GM06990 (cell line): ENCODE data around the gene MSH5.

ENCODE experiments used
- DNase-seq: peaks from one replicate; pipeline ENCODE4 v3.0.0-alpha.2; 2011; ENCODE audit not compliant: insufficient read length; ENCODE audit errors: extremely low read depth
- H3K27me3 ChIP-seq: replicated peaks from 2 replicates; pipeline ENCODE4 v1.6.0; 2011; ENCODE audit warnings: low read length; ENCODE audit not compliant: control insufficient read depth, insufficient read depth
- H3K36me3 ChIP-seq: 2 replicates; pipeline ENCODE4 v1.5.1; 2011; ENCODE audit warnings: low read length; ENCODE audit not compliant: control insufficient read depth, insufficient read depth
- H3K4me3 ChIP-seq: replicated peaks from 2 replicates; pipeline ENCODE4 v1.5.1; 2011; ENCODE audit warnings: low read depth, mild to moderate bottlenecking, control low read depth, low read length
- TF ChIP-seq, protein P1 (sequence below): IDR thresholded peaks from 2 replicates; pipeline ENCODE4 v1.5.1; 2011; ENCODE audit warnings: low read length, control low read depth, mild to moderate bottlenecking, inconsistent platforms; ENCODE audit not compliant: insufficient read depth, poor library complexity, severe bottlenecking

MSH5 gene

DNA sequence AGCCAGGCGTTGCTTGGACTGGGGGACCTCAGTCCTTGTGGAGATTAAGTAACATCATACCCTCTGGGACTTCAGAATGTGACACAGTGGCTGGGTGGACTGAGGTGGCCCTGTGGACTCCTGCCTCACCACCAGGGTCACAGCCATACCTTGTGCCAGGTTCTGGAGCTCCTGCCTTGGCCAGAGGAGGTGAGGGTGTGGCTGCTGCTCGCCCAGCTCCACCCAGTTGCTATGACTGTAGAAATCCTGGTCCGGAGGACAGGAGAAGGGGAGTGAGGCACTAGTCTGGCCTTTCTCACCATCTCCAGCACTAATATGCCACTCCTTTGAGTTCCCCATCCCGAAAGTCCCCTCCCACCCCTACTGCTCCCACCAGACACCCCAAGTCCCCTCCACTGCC is 35.4 kb downstream of the MSH5 start:
- DNase-seq: no peak
- no peaks in the 10 kb centered on the region for H3K27me3 ChIP-seq
- peaks cover 15% of the 10 kb centered on the region for H3K36me3 ChIP-seq
- TF ChIP-seq, protein P1, sequence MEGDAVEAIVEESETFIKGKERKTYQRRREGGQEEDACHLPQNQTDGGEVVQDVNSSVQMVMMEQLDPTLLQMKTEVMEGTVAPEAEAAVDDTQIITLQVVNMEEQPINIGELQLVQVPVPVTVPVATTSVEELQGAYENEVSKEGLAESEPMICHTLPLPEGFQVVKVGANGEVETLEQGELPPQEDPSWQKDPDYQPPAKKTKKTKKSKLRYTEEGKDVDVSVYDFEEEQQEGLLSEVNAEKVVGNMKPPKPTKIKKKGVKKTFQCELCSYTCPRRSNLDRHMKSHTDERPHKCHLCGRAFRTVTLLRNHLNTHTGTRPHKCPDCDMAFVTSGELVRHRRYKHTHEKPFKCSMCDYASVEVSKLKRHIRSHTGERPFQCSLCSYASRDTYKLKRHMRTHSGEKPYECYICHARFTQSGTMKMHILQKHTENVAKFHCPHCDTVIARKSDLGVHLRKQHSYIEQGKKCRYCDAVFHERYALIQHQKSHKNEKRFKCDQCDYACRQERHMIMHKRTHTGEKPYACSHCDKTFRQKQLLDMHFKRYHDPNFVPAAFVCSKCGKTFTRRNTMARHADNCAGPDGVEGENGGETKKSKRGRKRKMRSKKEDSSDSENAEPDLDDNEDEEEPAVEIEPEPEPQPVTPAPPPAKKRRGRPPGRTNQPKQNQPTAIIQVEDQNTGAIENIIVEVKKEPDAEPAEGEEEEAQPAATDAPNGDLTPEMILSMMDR: no peak
- no peak overlapping the region for H3K4me3 ChIP-seq

- DNase-seq: no peak
- TF ChIP-seq, protein P1: no peak
- H3K27me3 ChIP-seq: no peaks in the 10 kb centered on the region
- H3K36me3 ChIP-seq: peaks cover 22% of the 10 kb centered on the region
- H3K4me3 ChIP-seq: no peak overlapping the region
Observed at GRCh38 chr6:31775633-31776484, 36.1 kb downstream of the MSH5 start.

DNA sequence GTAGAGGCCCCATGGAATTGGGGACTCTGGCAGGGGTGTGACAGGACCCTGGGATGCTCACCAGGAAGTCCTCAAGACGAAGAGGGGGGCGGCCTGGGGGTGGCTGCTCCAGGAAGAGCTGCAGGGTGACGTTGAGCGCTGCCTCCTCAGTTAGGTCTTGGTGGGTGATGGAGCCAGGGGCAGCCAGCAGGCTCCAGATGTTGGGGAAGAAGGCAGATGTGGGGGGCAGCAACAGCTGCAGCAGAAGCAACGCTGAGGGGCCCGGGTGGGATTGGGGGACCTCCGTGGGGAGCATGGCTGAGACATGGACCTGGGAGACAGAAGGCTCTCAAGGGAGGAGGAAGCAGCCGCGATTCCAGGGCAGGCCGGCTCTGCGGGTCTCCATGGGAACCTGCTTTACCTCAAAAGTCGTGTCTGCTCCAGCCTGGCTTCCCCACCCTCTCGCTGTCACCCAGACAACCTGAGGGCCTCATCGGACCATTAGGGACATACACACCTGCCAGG is 36.7 kb downstream of the MSH5 start:
- TF ChIP-seq, protein P1: no peak
- Histone ChIP-seq H3K27me3 (no peaks in the 10 kb centered on the region), H3K36me3 (peaks cover 25% of the 10 kb centered on the region), H3K4me3 (no peak overlapping the region)
- no peak for DNase-seq

GRCh38 chr6:31776989-31777666 is 37.3 kb downstream of the MSH5 start, which contains the start of gene VWA7:
Gene VWA7 (minus strand): TSS chr6:31777328. CDS start chr6:31776779, 549 bp downstream.
- TF ChIP-seq, protein P1: no peak
- Histone ChIP-seq H3K27me3 (no peaks in the 10 kb centered on the region), H3K36me3 (peaks cover 31% of the 10 kb centered on the region), H3K4me3 (no peak within 1 kb of the TSS)
- DNase-seq: peak; percentile 86

- no peak overlapping the region for H3K4me3 ChIP-seq
- TF ChIP-seq, protein P1: no peak
- no peak for DNase-seq
- H3K36me3 ChIP-seq: peaks cover 35% of the 10 kb centered on the region
- H3K27me3 ChIP-seq: no peaks in the 10 kb centered on the region
Observed at GRCh38 chr6:31777667-31778050, 37.9 kb downstream of the MSH5 start.
